Activated naive CD8-positive, alpha-beta T cell treated with anti-CD3 and anti-CD28 coated beads, Interleukin-2, amount 10 ng/mL, durations not matched to agents 7 days and 5 days (primary cell): Measurements from ENCODE around the gene SLC26A6. TPM values are rescaled to one million over a fixed set of nuclear protein-coding genes. Genes with fewer than 3 reads are reported as not detected.

Experiments used
- ATAC-seq: fragments of 150-1000 bp; cut with Tn5 transposase; one replicate; pipeline ENCODE4 v1.10.0; 2021; ENCODE audit warnings: low read depth, moderate library complexity
- POLR2A ChIA-PET: fragments of 350-600 bp; sonication (Branson Sonifier 250); formaldehyde crosslinking; loops from one replicate; lab custom pipeline; 2021; ENCODE audit warnings: antibody characterized with exemption; lab: Charles Lee
- DNase-seq: peaks from one replicate; pipeline ENCODE4 v3.0.0; 2021
- H3K27ac Mint-ChIP-seq: one replicate; pipeline ENCODE4 v1.8.0; 2022; ENCODE audit warnings: mild to moderate bottlenecking, mixed read lengths
- H3K27me3 Mint-ChIP-seq: one replicate; pipeline ENCODE4 v1.8.0; 2022; ENCODE audit warnings: mild to moderate bottlenecking, moderate library complexity, mixed read lengths
- H3K36me3 Mint-ChIP-seq: one replicate; pipeline ENCODE4 v1.8.0; 2021; ENCODE audit warnings: mild to moderate bottlenecking, mixed read lengths
- H3K4me1 Mint-ChIP-seq: one replicate; pipeline ENCODE4 v1.8.0; 2021; ENCODE audit warnings: mixed read lengths
- H3K4me3 Mint-ChIP-seq: one replicate; pipeline ENCODE4 v1.8.0; 2022; ENCODE audit warnings: mild to moderate bottlenecking, moderate library complexity, mixed read lengths
- H3K9me3 Mint-ChIP-seq: one replicate; pipeline ENCODE4 v1.8.0; 2021; ENCODE audit warnings: mixed read lengths
- total RNA-seq, 2 experiments: library from RNA; stranded (reverse); gene quantifications; one replicate each; pipeline ENCODE4 v1.2.3, GENCODE V29; 2021

SLC26A6 gene
- total RNA-seq, 2 experiments from 2014 or later: 54.4 to 54.7 TPM

GRCh38 chr3:48655063-48655462 lies 19.8 kb upstream of the SLC26A6 start:
- Mint-ChIP-seq H3K27ac (peak overlapping the region; percentile 86), H3K27me3 (peaks cover 4% of the 10 kb centered on the region), H3K9me3 (no peaks in the 10 kb centered on the region), H3K4me3 (peak overlapping the region; percentile 79), H3K36me3 (peaks cover 9% of the 10 kb centered on the region), H3K4me1 (peaks cover 12% of the 10 kb centered on the region)
- POLR2A ChIA-PET: interaction anchor here (2.4 kb wide), 1 partner anchor 19 kb away, joined by 7 read pairs; the partner anchor contains the start of gene SLC26A6
- no peak for DNase-seq
- no peak for ATAC-seq

DNA sequence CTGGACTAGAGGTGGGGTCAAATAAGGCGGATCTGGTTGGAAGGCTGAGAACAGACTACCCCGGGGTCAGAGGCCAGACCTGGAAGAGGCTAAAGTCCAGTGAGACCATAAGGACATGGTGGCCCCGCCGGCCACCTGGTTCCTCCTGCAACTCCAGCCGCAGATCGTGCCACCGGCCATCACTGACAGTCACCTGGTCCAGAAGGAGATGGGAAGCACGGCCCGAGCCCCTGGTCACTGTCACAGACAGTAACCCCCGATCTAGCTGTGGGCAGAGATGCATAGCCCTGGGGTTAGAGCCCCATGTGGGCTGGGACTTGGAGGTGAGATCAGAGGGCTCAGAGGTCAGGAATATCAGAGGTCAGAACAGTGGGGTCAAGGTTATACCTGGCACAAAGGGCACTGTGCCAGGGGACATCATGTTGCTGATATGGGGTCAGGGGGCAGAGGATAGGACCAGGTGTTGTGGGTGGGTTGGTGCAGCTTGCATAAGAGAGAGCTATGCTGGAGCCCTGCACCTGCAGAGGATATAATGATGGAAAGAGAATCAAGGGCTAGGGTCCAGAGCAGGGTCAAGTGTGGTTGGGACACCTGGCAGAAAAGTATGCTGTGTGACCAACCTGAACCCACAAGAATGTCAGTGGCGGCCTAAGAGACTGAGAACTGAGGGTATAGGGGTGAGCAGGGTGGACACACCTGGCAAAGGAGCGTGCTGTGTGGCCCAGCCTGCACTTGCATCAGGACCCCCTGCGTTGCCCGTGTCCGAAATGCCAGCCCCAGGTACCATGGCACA lies 17.9 kb upstream of the SLC26A6 start:
- ATAC-seq: no peak
- Mint-ChIP-seq H3K27me3 (peaks cover 2% of the 10 kb centered on the region), H3K36me3 (peaks cover 9% of the 10 kb centered on the region), H3K4me1 (peaks cover 12% of the 10 kb centered on the region), H3K4me3 (no peak overlapping the region), H3K27ac (no peak overlapping the region), H3K9me3 (no peaks in the 10 kb centered on the region)
- no peak for DNase-seq
- POLR2A ChIA-PET: no interaction called here

- Mint-ChIP-seq H3K4me1 (peaks cover 7% of the 10 kb centered on the region), H3K27me3 (peaks cover 2% of the 10 kb centered on the region), H3K4me3 (no peak overlapping the region), H3K27ac (no peak overlapping the region), H3K9me3 (no peaks in the 10 kb centered on the region), H3K36me3 (peaks cover 9% of the 10 kb centered on the region)
- DNase-seq (no peak), ATAC-seq (no peak)
- POLR2A ChIA-PET: no interaction called here
These were observed 16.5 kb upstream of the SLC26A6 start for GRCh38 chr3:48651771-48652170.

DNA sequence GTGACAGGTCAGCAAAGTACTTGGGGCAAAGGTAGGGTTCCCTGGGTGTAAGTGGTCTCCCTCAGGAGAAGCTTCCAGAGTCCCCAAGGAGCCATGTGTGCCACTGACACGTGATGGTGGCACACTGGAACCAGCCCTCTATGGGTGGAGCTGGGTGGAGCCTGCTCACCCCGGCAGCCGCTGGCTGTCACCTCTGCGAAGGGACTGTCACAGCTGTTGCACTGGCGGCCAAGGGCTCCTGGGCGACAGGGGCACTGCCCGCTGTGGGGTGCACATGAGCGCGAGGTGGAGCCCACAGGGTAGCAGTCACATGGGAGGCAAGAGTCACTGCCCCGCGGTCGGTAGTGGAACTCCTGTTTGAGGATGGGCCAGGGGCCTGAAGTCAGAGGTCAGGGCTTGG lies 15.5 kb upstream of the SLC26A6 start:
- no peak overlapping the region for H3K27ac Mint-ChIP-seq
- peaks cover 7% of the 10 kb centered on the region for H3K4me1 Mint-ChIP-seq
- H3K36me3 Mint-ChIP-seq: peaks cover 9% of the 10 kb centered on the region
- H3K27me3 Mint-ChIP-seq: peaks cover 2% of the 10 kb centered on the region
- no peaks in the 10 kb centered on the region for H3K9me3 Mint-ChIP-seq
- H3K4me3 Mint-ChIP-seq: no peak overlapping the region
- POLR2A ChIA-PET: no interaction called here
- DNase-seq (no peak), ATAC-seq (no peak)

DNA sequence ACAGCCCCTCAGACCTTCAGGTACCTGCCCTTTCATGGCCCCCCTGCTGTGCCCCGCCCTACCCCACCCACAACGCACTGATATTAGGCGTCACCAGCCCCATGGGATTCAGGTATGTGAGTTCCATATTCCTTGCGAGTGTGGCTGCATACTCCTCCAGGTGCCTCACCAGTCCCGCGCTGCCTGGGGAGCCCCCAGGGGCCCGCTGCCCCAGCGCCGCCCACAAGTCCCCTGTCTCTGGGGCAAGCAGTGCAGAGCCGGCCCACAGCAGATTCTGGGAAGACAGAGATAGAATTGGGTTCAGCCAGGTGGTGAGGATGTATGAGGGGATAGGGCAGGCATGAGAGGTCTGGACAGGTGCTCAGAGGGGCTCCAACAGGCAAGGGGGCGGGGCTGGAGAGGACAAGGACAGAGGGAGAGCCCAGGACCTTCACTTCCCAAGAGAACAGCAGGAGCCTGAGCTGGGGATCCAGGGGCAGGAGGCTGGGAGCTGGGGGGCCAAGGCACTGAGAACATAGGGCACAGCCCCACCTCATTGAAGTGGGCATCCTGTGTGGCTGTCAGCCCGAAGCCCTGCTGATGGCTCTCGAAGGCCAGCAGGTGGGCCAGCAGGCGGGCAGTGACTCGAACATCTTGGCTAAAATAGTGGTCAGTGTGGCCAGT lies 13.1 kb upstream of the SLC26A6 start:
- DNase-seq: no peak
- ATAC-seq: no peak
- POLR2A ChIA-PET: interaction anchor here (1.0 kb wide), 1 partner anchor 13 kb away, joined by 3 read pairs; the partner anchor contains the start of gene SLC26A6
- no peaks in the 10 kb centered on the region for H3K27me3 Mint-ChIP-seq
- no peaks in the 10 kb centered on the region for H3K4me1 Mint-ChIP-seq
- no peak overlapping the region for H3K4me3 Mint-ChIP-seq
- no peak overlapping the region for H3K27ac Mint-ChIP-seq
- no peaks in the 10 kb centered on the region for H3K9me3 Mint-ChIP-seq
- peaks cover 3% of the 10 kb centered on the region for H3K36me3 Mint-ChIP-seq

- POLR2A ChIA-PET: no interaction called here
- H3K4me3 Mint-ChIP-seq: no peak overlapping the region
- ATAC-seq (no peak), DNase-seq (no peak)
- H3K27me3 Mint-ChIP-seq: no peaks in the 10 kb centered on the region
- H3K36me3 Mint-ChIP-seq: peaks cover 2% of the 10 kb centered on the region
- no peak overlapping the region for H3K27ac Mint-ChIP-seq
- no peaks in the 10 kb centered on the region for H3K4me1 Mint-ChIP-seq
- H3K9me3 Mint-ChIP-seq: no peaks in the 10 kb centered on the region
These were observed 12.5 kb upstream of the SLC26A6 start for GRCh38 chr3:48647714-48648113.

DNA sequence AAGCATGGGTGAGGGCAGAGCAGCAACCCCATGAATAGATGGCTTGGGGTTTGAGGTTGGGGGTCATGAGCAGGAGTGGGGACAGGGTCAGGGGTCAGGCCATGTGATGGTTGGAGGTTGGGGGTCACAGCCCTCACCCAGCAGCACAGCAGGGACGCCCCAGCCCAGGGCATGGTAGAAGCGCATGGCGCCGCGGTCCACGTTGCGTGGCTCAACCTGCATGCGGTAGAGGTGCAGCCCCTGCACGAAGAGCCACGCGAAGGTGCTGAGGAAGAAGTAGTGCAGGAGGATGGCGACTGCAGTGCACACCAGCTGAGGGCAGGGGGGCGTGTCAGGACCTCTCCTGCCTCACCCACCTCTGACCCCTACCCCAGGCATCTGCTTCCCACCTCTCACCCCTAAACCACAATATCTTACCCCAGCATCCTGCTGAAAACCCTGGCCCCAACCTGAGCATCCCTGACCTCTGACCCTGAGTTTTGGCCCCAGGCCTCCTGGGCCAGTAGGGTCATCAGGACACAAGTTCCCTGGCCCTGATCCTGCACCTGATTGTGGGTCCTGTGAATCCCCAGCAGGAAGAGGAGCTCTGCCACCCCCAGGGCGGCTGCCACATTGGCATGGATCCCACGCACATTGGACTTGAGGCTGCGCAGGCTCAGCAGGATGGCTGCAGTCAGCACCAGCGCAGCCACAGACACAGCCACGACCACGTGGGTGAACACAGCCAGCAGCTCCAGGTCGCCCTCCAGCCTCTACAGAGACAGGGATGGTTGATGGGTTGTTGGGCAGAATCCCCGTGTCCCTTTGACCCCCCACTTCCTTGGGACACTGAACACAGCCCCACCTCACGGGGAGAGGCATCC lies 9.9 kb upstream of the SLC26A6 start:
- no peak overlapping the region for H3K4me3 Mint-ChIP-seq
- POLR2A ChIA-PET: no interaction called here
- no peak overlapping the region for H3K27ac Mint-ChIP-seq

GRCh38 chr3:48642605-48643004 lies 7.3 kb upstream of the SLC26A6 start:
- no peaks in the 10 kb centered on the region for H3K27me3 Mint-ChIP-seq
- DNase-seq (no peak), ATAC-seq (no peak)
- H3K4me3 Mint-ChIP-seq: no peak overlapping the region
- POLR2A ChIA-PET: no interaction called here
- no peak overlapping the region for H3K27ac Mint-ChIP-seq
- H3K9me3 Mint-ChIP-seq: no peaks in the 10 kb centered on the region
- no peaks in the 10 kb centered on the region for H3K4me1 Mint-ChIP-seq
- H3K36me3 Mint-ChIP-seq: peaks cover 2% of the 10 kb centered on the region

More for the DNA sequence above, 9.9 kb upstream of the SLC26A6 start:
- Mint-ChIP-seq H3K27me3 (no peaks in the 10 kb centered on the region), H3K36me3 (peaks cover 2% of the 10 kb centered on the region), H3K4me1 (no peaks in the 10 kb centered on the region), H3K9me3 (no peaks in the 10 kb centered on the region)
- DNase-seq (no peak), ATAC-seq (no peak)

GRCh38 chr3:48641396-48641795 lies 6.1 kb upstream of the SLC26A6 start:
- DNase-seq (no peak), ATAC-seq (no peak)
- H3K4me1 Mint-ChIP-seq: no peaks in the 10 kb centered on the region
- H3K4me3 Mint-ChIP-seq: no peak overlapping the region
- H3K9me3 Mint-ChIP-seq: no peaks in the 10 kb centered on the region
- H3K36me3 Mint-ChIP-seq: peaks cover 2% of the 10 kb centered on the region
- H3K27ac Mint-ChIP-seq: no peak overlapping the region
- POLR2A ChIA-PET: interaction anchor here (0.6 kb wide), 1 partner anchor 27 kb away, joined by 5 read pairs; no protein-coding TSS in a partner anchor
- no peaks in the 10 kb centered on the region for H3K27me3 Mint-ChIP-seq

GRCh38 chr3:48639944-48640606 lies 4.8 kb upstream of the SLC26A6 start:
- Mint-ChIP-seq H3K9me3 (no peaks in the 10 kb centered on the region), H3K4me1 (peaks cover 5% of the 10 kb centered on the region), H3K4me3 (no peak overlapping the region), H3K27ac (no peak overlapping the region), H3K27me3 (no peaks in the 10 kb centered on the region), H3K36me3 (peaks cover 2% of the 10 kb centered on the region)
- POLR2A ChIA-PET: no interaction called here
- DNase-seq (no peak), ATAC-seq (no peak)

DNA sequence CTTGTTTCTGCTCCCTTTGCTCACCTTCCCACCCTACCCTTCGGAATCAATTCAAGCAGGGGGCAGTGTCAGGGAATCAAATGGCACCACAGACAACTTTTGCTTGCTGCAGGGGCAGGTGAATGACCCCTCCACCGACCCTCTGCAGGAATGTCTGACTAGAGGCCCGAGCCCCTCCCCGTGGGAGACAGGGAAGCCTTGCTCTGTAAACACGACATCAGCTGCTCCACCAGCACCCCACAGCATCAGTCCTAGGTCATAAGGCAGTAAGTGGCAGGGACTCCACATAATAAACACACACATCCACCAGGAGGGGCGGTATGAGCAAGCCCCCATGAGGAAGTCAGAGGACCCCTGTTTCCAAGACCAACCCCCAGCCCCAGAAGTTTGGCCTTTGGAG lies 2.0 kb upstream of the SLC26A6 start:
- no peak overlapping the region for H3K27ac Mint-ChIP-seq
- no peaks in the 10 kb centered on the region for H3K9me3 Mint-ChIP-seq
- peaks cover 3% of the 10 kb centered on the region for H3K36me3 Mint-ChIP-seq
- no peaks in the 10 kb centered on the region for H3K27me3 Mint-ChIP-seq
- no peak overlapping the region for H3K4me3 Mint-ChIP-seq
- H3K4me1 Mint-ChIP-seq: peaks cover 12% of the 10 kb centered on the region
- POLR2A ChIA-PET: no interaction called here
- ATAC-seq: no peak
- DNase-seq: no peak

DNA sequence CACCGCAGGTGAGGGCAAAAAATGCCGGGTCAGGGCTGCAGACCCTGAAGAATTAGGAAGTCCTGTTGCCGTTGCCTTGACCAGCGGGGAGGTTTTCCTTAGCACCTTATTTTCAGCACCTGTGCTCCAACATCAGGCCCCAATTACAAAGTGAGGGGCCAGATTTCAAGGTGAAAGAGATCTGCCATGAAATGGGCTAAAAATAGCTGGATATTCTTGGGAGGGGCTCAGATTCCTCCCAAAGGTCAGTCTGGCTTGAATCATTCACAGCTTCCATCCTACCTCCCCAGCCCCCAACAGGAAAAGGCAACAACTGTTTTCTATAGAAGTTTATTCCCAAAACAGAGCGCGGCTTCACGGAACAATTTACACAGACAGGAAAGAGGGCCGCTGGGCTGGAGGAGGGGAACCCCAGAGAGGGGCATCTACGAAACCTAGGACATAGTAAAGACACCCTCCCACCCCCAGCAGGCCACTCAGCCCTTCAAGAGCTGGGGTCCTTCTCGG lies 941 bp upstream of the SLC26A6 start:
- Mint-ChIP-seq H3K9me3 (no peaks in the 10 kb centered on the region), H3K4me3 (peak overlapping the region; percentile 90), H3K27me3 (no peaks in the 10 kb centered on the region), H3K36me3 (peaks cover 7% of the 10 kb centered on the region), H3K4me1 (peaks cover 13% of the 10 kb centered on the region), H3K27ac (peak overlapping the region; percentile 89)
- POLR2A ChIA-PET: interaction anchor here (0.8 to 2.1 kb wide), 9 partner anchors 11 to 81 kb away, joined by 3 to 10 read pairs (median 3); partner anchors contain the start of gene NCKIPSD
- no peak for DNase-seq
- ATAC-seq: no peak
